GM12873 (cell line): ENCODE measurements around the gene PIAS1.

Experiments
- CTCF ChIP-seq: IDR thresholded peaks from 2 replicates; pipeline ENCODE4 v1.5.1; 2012; ENCODE audit warnings: low read depth, mild to moderate bottlenecking, moderate library complexity, low read length, control low read depth; ENCODE audit not compliant: insufficient read depth; ENCODE audit errors: missing control alignments

Gene PIAS1

GRCh38 chr15:68184616-68185480 lies 130.7 kb downstream of the PIAS1 start:
- TF ChIP-seq CTCF: no peak

GRCh38 chr15:68186671-68187397 lies 132.7 kb downstream of the PIAS1 start:
- no peak for TF ChIP-seq CTCF

- TF ChIP-seq CTCF: no peak
Observed at GRCh38 chr15:68187559-68187958, 133.4 kb downstream of the PIAS1 start.

- TF ChIP-seq CTCF: no peak
Observed at GRCh38 chr15:68188647-68189046, 134.5 kb downstream of the PIAS1 start.

- no peak for TF ChIP-seq CTCF
Observed at GRCh38 chr15:68190048-68190447, 135.9 kb downstream of the PIAS1 start.

GRCh38 chr15:68191555-68191954 lies 137.4 kb downstream of the PIAS1 start:
- peak; percentile 0 for TF ChIP-seq CTCF

- no peak for TF ChIP-seq CTCF
Observed at GRCh38 chr15:68192117-68192516, 138.0 kb downstream of the PIAS1 start.
